Brain microvascular endothelial cell (primary cell): Measurements from ENCODE around the gene SIL1.
"Not testable (repeated sequence)": the region's sequence is repeated elsewhere in the genome, so short reads cannot be mapped to it uniquely, and the experiment has no call there.

Source experiments
- DNase-seq: peaks from one replicate; pipeline ENCODE4 v3.0.0-alpha.2; 2020
- H3K27ac ChIP-seq: fragments of 250-450 bp; sonication (Bioruptor Pico); 2 replicates; pipeline ENCODE4 v1.5.1; 2020; ENCODE audit warnings: mild to moderate bottlenecking, moderate library complexity
- H3K27me3 ChIP-seq: fragments of 250-450 bp; sonication (Bioruptor Pico); replicated peaks from 2 replicates; pipeline ENCODE4 v1.5.1; 2020; ENCODE audit warnings: mild to moderate bottlenecking
- H3K36me3 ChIP-seq: fragments of 250-450 bp; sonication (Bioruptor Pico); replicated peaks from 2 replicates; pipeline ENCODE4 v1.5.1; 2020; ENCODE audit warnings: mild to moderate bottlenecking
- H3K4me3 ChIP-seq: 2 replicates; pipeline ENCODE4 v1.5.1; 2011; ENCODE audit warnings: low read depth, mild to moderate bottlenecking, control low read depth, low read length, moderate library complexity
- in situ Hi-C: cut with HindIII; loops from 2 replicates; pipeline ENCODE4 v1.10.0; 2017; ENCODE audit warnings: low sequenced_read_pairs, low pct_ligation_motif_present
- TF ChIP-seq, protein P1 (sequence below): IDR thresholded peaks from 2 replicates; pipeline ENCODE4 v1.5.1; 2011; ENCODE audit warnings: low read depth, mild to moderate bottlenecking, moderate library complexity, low read length, control low read depth, inconsistent platforms; ENCODE audit errors: missing control alignments

SIL1 gene

GRCh38 chr5:139043157-139043905, 154.8 kb downstream of the SIL1 start:
- H3K27ac ChIP-seq = no peak overlapping the region
- H3K27me3 ChIP-seq = no peaks in the 10 kb centered on the region
- no peak for DNase-seq
- in situ Hi-C loops = no loop called here
- H3K36me3 ChIP-seq = no peaks in the 10 kb centered on the region
- no peak overlapping the region for H3K4me3 ChIP-seq
- TF ChIP-seq, protein P1, sequence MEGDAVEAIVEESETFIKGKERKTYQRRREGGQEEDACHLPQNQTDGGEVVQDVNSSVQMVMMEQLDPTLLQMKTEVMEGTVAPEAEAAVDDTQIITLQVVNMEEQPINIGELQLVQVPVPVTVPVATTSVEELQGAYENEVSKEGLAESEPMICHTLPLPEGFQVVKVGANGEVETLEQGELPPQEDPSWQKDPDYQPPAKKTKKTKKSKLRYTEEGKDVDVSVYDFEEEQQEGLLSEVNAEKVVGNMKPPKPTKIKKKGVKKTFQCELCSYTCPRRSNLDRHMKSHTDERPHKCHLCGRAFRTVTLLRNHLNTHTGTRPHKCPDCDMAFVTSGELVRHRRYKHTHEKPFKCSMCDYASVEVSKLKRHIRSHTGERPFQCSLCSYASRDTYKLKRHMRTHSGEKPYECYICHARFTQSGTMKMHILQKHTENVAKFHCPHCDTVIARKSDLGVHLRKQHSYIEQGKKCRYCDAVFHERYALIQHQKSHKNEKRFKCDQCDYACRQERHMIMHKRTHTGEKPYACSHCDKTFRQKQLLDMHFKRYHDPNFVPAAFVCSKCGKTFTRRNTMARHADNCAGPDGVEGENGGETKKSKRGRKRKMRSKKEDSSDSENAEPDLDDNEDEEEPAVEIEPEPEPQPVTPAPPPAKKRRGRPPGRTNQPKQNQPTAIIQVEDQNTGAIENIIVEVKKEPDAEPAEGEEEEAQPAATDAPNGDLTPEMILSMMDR = no peak

- Histone ChIP-seq H3K4me3 (no peak overlapping the region), H3K27me3 (no peaks in the 10 kb centered on the region), H3K36me3 (no peaks in the 10 kb centered on the region), H3K27ac (no peak overlapping the region)
- in situ Hi-C loops = no loop called here
- TF ChIP-seq, protein P1 = no peak
- no peak for DNase-seq
These were observed 158.1 kb downstream of the SIL1 start for GRCh38 chr5:139040081-139040480.

DNA sequence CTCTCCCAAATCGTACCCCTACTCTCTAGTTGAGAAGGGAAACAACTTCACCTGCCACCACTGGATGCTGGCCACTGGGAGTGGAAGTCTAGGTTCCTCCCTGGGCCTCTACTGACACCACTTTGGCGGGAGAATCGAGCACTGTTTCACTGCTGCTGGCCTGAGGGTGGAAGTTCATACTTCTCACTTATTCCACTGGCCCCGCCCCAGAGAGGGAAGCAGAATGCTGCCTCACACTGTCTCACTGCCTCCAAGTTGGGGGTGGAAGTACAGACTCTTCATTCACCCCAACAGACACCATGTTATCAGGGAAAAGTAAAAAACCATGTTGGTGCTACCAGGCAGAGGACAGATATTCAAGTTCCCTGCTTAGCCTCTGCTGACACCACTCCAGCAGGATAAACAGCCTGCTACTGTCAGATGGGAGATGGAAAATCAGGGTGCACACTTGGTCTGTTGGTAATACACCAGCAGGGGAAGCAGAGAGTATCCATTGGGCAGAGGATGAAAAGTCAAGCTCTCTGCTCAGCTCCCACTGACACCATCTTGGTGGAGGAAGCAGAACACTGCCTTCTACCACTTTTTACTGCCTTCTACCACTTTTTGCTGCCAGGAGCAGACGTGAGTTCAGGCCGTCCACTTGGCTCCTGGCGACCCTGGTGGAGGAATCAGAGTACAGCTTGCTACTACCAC, 159.4 kb downstream of the SIL1 start:
- Histone ChIP-seq H3K4me3 (no peak overlapping the region), H3K27me3 (no peaks in the 10 kb centered on the region), H3K27ac (no peak overlapping the region), H3K36me3 (no peaks in the 10 kb centered on the region)
- in situ Hi-C loops = no loop called here
- DNase-seq = no peak
- TF ChIP-seq, protein P1 = peak; percentile 40

GRCh38 chr5:139037732-139038131, 160.4 kb downstream of the SIL1 start:
- in situ Hi-C loops = no loop called here
- Histone ChIP-seq H3K27ac (no peak overlapping the region), H3K4me3 (no peak overlapping the region), H3K27me3 (no peaks in the 10 kb centered on the region), H3K36me3 (no peaks in the 10 kb centered on the region)
- no peak for DNase-seq
- TF ChIP-seq, protein P1 = no peak

DNA sequence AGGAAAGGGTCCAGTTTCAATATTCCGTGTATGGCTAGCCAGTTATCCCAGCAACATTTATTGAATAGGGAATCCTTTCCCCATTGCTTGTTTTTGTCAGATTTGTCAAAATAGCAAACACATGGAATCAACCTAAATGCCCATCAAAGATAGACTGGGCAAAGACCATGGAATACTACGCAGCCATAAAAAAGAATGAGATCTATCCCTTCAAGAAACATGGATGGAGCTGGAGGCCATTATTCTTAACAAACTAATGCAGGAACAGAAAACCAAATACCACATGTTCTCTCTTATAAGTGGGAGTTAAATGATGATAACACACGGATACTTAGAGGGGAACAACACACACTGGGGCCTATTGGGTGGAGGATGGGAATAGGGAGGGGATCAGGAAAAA, 161.8 kb downstream of the SIL1 start:
- H3K4me3 ChIP-seq, H3K36me3 ChIP-seq, in situ Hi-C loops, H3K27me3 ChIP-seq, H3K27ac ChIP-seq, DNase-seq: not testable (repeated sequence)

DNA sequence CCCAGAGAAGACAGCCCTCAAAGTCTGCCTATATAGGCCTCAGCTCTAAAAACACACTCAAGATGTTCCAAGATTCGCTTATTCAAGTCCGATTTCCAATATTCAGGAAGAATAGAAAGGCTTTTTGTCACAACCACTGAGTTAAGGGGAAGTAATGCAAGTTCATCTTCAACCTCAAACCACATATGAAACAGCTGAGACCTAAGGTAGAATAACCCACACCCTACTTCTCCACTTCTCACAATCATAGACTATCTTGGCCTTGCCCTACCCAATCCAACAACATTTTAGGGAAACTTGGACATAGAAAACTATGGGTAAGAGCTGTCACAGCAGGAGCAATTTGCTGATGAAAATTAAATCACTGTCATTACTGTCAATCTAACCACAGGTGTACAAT, 171.0 kb downstream of the SIL1 start:
- in situ Hi-C loops = no loop called here
- Histone ChIP-seq H3K27me3 (no peaks in the 10 kb centered on the region), H3K4me3 (no peak overlapping the region), H3K27ac (peak overlapping the region; percentile 10), H3K36me3 (no peaks in the 10 kb centered on the region)
- no peak for DNase-seq
- TF ChIP-seq, protein P1 = no peak
